Activated CD8-positive, alpha-beta memory T cell treated with anti-CD3 and anti-CD28 coated beads for 4 hours (primary cell): ENCODE data around the gene TMEM39B.
"Not testable (repeated sequence)": the region's sequence is repeated elsewhere in the genome, so short reads cannot be mapped to it uniquely, and the experiment has no call there.

Source experiments
- DNase-seq, 2 donors: peaks; one replicate each; pipeline ENCODE4 v3.0.0-alpha.2; 2020; ENCODE audit warnings: low read depth in 2 of 2

The TMEM39B gene

DNA sequence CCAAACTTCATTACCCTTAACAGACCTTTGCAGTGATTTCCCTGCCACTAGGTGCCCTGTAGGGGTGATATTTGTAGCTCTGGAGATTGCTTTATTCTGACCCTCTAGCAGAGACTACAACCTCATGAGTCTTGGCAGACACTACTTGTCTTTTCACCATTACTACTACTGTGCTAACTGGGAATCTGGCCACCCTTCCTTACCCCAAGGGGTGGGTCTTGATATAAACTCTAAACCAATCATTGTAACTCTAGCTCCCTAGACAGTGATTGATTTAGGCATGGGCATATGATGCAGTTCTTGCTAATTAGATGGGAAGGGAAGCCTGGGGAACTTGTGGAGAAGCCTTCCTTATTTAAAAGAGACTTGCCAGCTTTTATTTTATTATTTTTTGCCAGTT lies 39.0 kb downstream of the TMEM39B start:
- DNase-seq: no peak

DNA sequence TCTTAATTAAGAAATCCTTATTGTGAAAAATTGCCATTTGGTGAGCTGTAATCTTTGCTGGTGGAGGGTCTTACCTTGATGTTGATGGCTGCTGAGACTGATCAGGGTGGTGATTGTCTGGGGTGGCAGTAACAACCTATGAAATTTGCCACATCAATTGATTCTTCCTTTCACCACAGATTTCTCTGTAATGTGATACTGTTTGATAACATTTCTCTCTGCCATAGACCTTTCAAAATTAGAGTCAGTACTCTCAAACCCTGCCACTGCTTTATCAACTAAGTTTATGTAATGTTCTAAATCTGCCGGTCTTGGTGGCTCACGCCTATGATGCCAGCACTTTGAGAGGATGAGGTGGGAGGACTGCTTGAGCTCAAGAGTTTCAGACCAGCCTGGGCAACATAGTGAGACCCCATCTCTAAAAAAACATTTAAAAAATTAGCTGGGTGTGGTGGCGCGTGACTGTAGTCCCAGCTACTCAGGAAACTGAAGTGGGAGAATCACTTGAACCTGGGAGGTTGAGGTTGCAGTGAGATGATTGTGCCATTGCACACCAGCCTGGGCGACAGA lies 40.2 kb downstream of the TMEM39B start:
- no peak for DNase-seq

GRCh38 chr1:32113436-32113835 lies 40.7 kb downstream of the TMEM39B start:
- DNase-seq: not testable (repeated sequence)

- no peak for DNase-seq
Measured at GRCh38 chr1:32114420-32114819, 41.7 kb downstream of the TMEM39B start.

DNA sequence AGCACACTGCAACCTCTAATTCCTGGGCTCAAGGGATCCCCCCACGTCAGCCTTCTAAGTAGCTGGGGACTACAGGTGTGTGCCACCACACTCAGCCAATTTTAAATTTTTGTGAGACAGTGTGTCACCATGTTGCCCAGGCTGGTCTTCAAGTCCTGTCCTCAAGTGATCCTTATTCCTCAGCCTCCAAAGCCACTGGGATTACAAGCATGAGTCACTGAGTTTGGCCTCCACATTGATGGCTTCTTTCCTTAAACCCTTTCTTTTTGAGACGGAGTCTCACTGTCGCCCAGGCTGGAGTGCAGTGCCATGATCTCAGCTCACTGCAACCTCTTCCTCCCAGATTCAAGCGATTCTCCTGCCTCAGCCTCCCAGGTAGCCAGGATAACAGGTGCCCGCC lies 42.8 kb downstream of the TMEM39B start:
- DNase-seq: no peak

DNA sequence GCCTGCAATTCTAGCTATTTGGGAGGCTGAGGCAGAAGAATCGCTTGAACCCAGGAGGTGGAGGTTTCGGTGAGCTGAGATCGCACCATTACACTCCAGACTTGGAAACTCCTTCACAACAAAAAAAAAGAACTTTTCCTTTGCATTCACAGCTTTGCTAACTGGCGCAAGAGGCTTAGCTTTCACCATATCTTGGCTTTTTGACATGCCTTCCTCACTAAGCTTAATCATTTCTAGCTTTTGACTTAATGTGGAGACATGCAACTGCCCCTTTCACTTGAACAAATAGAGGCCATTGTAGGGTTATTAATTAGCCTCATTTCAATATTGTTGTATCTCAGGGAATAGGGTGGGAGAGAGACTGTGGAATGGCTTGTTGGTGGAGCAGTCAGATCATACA lies 43.8 kb downstream of the TMEM39B start:
- DNase-seq: no peak

GRCh38 chr1:32122151-32122550 lies 49.4 kb downstream of the TMEM39B start:
- no peak for DNase-seq

- not testable (repeated sequence) for DNase-seq
Measured at GRCh38 chr1:32123361-32123760, 50.6 kb downstream of the TMEM39B start.

GRCh38 chr1:32125313-32125712 lies 52.6 kb downstream of the TMEM39B start:
- DNase-seq: no peak

- no peak for DNase-seq
Measured at GRCh38 chr1:32126770-32127169, 54.0 kb downstream of the TMEM39B start.

DNA sequence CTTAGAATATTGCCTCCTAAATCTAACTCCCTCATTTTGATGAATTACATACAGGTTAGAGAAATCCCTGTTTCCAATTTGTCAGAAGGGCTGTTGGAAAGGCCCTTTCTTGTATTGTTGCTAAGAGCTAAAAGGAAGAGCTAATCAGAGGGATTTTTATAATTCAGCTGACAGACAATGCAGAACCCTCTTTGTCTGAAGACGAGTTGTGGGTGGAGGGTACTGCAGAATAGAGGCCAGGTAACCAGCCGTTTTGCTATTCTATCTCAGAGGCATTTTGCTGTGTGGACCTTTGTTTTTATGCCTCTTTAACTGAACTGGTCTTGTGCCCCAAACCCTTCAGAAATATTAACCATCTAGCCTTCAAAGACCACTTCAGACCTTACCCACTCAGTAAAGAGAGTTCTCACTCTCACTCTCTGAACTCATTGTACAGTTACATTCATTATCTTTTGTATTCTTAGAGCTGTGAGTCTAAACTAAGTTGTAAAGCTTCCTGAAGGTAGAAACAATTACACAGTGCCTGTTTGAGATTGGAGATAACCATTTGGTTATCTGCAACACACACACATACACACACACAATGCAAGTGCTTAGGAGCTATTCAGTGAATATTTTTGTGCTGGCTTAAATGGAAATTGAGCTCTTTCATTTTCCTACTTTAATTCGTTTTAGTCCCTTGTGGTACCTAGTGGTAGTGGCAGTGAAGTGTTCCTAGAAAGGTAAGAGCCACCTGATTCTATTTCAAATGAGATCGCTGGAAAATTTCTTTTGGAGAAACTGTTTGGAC lies 54.9 kb downstream of the TMEM39B start:
- DNase-seq: no peak

GRCh38 chr1:32128479-32128878 lies 55.7 kb downstream of the TMEM39B start:
- DNase-seq: no peak

GRCh38 chr1:32128964-32129363 lies 56.2 kb downstream of the TMEM39B start:
- DNase-seq: no peak

- DNase-seq: not testable (repeated sequence)
Measured at GRCh38 chr1:32133950-32134280, 61.2 kb downstream of the TMEM39B start.

GRCh38 chr1:32137111-32137510 lies 64.4 kb downstream of the TMEM39B start:
- no peak for DNase-seq

- DNase-seq: no peak
Measured at GRCh38 chr1:32138965-32139364, 66.2 kb downstream of the TMEM39B start.

- no peak for DNase-seq
Measured at GRCh38 chr1:32142446-32143301, 69.9 kb downstream of the TMEM39B start.

DNA sequence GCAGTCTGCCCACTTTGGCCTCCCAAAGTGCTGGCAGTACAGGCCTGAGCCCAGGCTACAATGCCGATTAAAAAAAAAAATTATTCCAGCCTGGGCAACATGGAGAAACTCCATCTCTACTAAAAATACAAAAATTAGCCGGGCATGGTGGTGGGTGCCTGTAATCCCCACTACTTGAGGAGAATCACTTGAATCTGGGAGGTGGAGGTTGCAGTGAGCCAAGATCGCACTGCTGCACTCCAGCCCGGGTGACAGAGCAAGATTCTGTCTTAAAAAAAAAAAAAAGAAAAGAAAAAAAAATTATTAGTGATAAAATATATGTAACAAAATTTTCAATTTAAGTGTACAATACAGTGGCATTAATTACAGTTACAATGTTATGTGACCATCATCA lies 70.6 kb downstream of the TMEM39B start:
- not testable (repeated sequence) for DNase-seq

DNA sequence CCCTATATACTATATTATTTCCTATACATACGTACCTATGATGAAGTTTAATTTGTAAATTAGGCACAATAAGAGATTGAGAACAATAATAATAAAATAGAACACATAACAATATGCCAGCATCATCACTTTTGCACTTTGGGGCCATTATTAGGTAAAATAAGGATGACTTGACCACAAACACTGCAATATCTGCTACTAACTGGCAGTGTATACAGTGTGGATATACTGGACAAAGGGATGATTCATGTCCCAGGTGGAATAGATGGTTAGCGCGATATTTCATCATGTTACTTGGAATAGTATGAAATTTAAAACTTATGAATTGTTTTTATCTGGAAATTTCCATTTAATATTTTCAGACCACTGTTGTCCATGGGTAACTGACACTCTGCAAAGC lies 71.3 kb downstream of the TMEM39B start:
- no peak for DNase-seq

- not testable (repeated sequence) for DNase-seq
Measured at GRCh38 chr1:32147799-32148198, 75.1 kb downstream of the TMEM39B start.

- DNase-seq: no peak
Measured at GRCh38 chr1:32150847-32151246, 78.1 kb downstream of the TMEM39B start.

- no peak for DNase-seq
Measured at GRCh38 chr1:32151319-32151787, 78.6 kb downstream of the TMEM39B start.
